IMR-90 (cell line): Measurements from ENCODE around the gene ZNF212.

Experiments used
- BHLHE40 ChIP-seq: fragments of 150-350 bp; IDR thresholded peaks from 2 replicates; pipeline ENCODE4 v1.6.1; 2016; ENCODE audit warnings: mild to moderate bottlenecking, low read depth, low read length
- CHD1 ChIP-seq: IDR thresholded peaks from 2 replicates; pipeline ENCODE4 v1.6.1; 2012; ENCODE audit warnings: low read depth, low read length, improper control_type of control experiment
- POLR2A ChIP-seq: IDR thresholded peaks from 2 replicates; pipeline ENCODE4 v1.6.1; 2012; ENCODE audit warnings: mild to moderate bottlenecking, low read depth, low read length
- RAD21 ChIP-seq: IDR thresholded peaks from 2 replicates; pipeline ENCODE4 v1.6.1; 2012; ENCODE audit warnings: low read length, improper control_type of control experiment
- RFX5 ChIP-seq: IDR thresholded peaks from 2 replicates; pipeline ENCODE4 v1.8.0; 2012; ENCODE audit warnings: low read depth, mild to moderate bottlenecking, low read length, moderate library complexity
- SMC3 ChIP-seq: fragments of 150-350 bp; IDR thresholded peaks from 2 replicates; pipeline ENCODE4 v1.6.1; 2016; ENCODE audit warnings: low read depth, mild to moderate bottlenecking, antibody characterized with exemption, low read length, moderate library complexity
- TF ChIP-seq, protein P1 (sequence below): fragments of 150-350 bp; IDR thresholded peaks from 2 replicates; pipeline ENCODE4 v1.6.1; 2017; ENCODE audit warnings: mild to moderate bottlenecking, antibody characterized with exemption, low read length, low read depth
- TF ChIP-seq, protein P2 (sequence below): conservative IDR thresholded peaks from 2 replicates; pipeline ENCODE4 v1.5.1; 2012; ENCODE audit warnings: mild to moderate bottlenecking, low read depth, low read length, improper control_type of control experiment

- no peak for TF ChIP-seq SMC3
- TF ChIP-seq, protein P1, sequence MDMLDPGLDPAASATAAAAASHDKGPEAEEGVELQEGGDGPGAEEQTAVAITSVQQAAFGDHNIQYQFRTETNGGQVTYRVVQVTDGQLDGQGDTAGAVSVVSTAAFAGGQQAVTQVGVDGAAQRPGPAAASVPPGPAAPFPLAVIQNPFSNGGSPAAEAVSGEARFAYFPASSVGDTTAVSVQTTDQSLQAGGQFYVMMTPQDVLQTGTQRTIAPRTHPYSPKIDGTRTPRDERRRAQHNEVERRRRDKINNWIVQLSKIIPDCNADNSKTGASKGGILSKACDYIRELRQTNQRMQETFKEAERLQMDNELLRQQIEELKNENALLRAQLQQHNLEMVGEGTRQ, result no peak
- TF ChIP-seq, protein P2, sequence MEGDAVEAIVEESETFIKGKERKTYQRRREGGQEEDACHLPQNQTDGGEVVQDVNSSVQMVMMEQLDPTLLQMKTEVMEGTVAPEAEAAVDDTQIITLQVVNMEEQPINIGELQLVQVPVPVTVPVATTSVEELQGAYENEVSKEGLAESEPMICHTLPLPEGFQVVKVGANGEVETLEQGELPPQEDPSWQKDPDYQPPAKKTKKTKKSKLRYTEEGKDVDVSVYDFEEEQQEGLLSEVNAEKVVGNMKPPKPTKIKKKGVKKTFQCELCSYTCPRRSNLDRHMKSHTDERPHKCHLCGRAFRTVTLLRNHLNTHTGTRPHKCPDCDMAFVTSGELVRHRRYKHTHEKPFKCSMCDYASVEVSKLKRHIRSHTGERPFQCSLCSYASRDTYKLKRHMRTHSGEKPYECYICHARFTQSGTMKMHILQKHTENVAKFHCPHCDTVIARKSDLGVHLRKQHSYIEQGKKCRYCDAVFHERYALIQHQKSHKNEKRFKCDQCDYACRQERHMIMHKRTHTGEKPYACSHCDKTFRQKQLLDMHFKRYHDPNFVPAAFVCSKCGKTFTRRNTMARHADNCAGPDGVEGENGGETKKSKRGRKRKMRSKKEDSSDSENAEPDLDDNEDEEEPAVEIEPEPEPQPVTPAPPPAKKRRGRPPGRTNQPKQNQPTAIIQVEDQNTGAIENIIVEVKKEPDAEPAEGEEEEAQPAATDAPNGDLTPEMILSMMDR, result no peak
- no peak for TF ChIP-seq RFX5
- no peak for TF ChIP-seq RAD21
- no peak for TF ChIP-seq POLR2A
- TF ChIP-seq CHD1, result no peak
- TF ChIP-seq BHLHE40, result no peak
Observed at GRCh38 chr7:149232362-149232761, 7.1 kb upstream of the ZNF212 start.
